OCI-LY3 (cell line): Measurements from ENCODE around the gene DVL3.
"Not testable (repeated sequence)": the region's sequence is repeated elsewhere in the genome, so short reads cannot be mapped to it uniquely, and the experiment has no call there.

Experiments
- CTCF ChIP-seq: fragments of 200-600, 300-600 bp; sonication (generic); IDR thresholded peaks from 2 replicates; pipeline ENCODE4 v1.5.1; 2014; ENCODE audit warnings: antibody characterized with exemption, low read length, low read depth
- EZH2phosphoT487 ChIP-seq: fragments of 200-600 bp; shearing (Covaris generic); IDR thresholded peaks from 2 replicates; pipeline ENCODE4 v1.6.1; 2018; ENCODE audit warnings: antibody characterized with exemption, mixed run types, low read depth

- TF ChIP-seq CTCF, EZH2phosphoT487: not testable (repeated sequence)
These were observed 7.4 kb downstream of the DVL3 start for GRCh38 chr3:184162571-184163070.
